ENCODE results near the gene SFRP5.

SFRP5 gene

GRCh38 chr10:97738616-97739015, 33.2 kb downstream of the SFRP5 start:
- Histone ChIP-seq H3K4me2 (ENCODE audit: low read length) (no peak overlapping the region), H3K4me3 (ENCODE audit: low read depth, low read length, poor library complexity, severe bottlenecking) (peak overlapping the region; percentile 98), H3K9me3 (ENCODE audit: low read length) (no peaks in the 10 kb centered on the region), H2AFZ (ENCODE audit: low read length) (no peak overlapping the region), H4K20me1 (ENCODE audit: insufficient read depth, low read length) (no peaks in the 10 kb centered on the region), H3F3A (ENCODE audit: insufficient read depth, low read length) (no peaks in the 10 kb centered on the region), H3K79me2 (ENCODE audit: insufficient read depth, low read length) (peaks cover 8% of the 10 kb centered on the region; the same call in 1 of the 2 replicates), H3K36me3 (ENCODE audit: insufficient read depth, low read length) (peaks cover 20% of the 10 kb centered on the region), H3K4me1 (ENCODE audit: insufficient read depth, low read length, severe bottlenecking) (peaks cover 19% of the 10 kb centered on the region), H3K27me3 (ENCODE audit: insufficient read depth, low read length) (no peaks in the 10 kb centered on the region), H3K27ac (ENCODE audit: low read depth, low read length, poor library complexity, severe bottlenecking) (no peak overlapping the region), H3K9ac (ENCODE audit: low read length) (no peak overlapping the region), H3K9me2 (ENCODE audit: low read depth, low read length) (no peaks in the 10 kb centered on the region)
- no peak for TF ChIP-seq CTCF (IDR thresholded peaks at IDR 0.05; ENCODE audit: low read length)
- no peak for TF ChIP-seq EZH2 (IDR thresholded peaks at IDR 0.05; ENCODE audit: borderline replicate concordance, low read length)

GRCh38 chr10:97737770-97738265, 34.0 kb downstream of the SFRP5 start:
- Histone ChIP-seq H2AFZ (ENCODE audit: low read length) (no peak overlapping the region), H3K4me1 (ENCODE audit: insufficient read depth, low read length, severe bottlenecking) (peaks cover 19% of the 10 kb centered on the region), H3F3A (ENCODE audit: insufficient read depth, low read length) (no peaks in the 10 kb centered on the region), H3K9me3 (ENCODE audit: low read length) (no peaks in the 10 kb centered on the region), H3K9me2 (ENCODE audit: low read depth, low read length) (no peaks in the 10 kb centered on the region), H3K9ac (ENCODE audit: low read length) (peak overlapping the region; percentile 97), H3K27ac (ENCODE audit: low read depth, low read length, poor library complexity, severe bottlenecking) (no peak overlapping the region), H3K4me2 (ENCODE audit: low read length) (peak overlapping the region; percentile 96), H4K20me1 (ENCODE audit: insufficient read depth, low read length) (no peaks in the 10 kb centered on the region), H3K79me2 (ENCODE audit: insufficient read depth, low read length) (peaks cover 8% of the 10 kb centered on the region; the same call in 1 of the 2 replicates), H3K36me3 (ENCODE audit: insufficient read depth, low read length) (peaks cover 13% of the 10 kb centered on the region), H3K4me3 (ENCODE audit: low read depth, low read length, poor library complexity, severe bottlenecking) (peak overlapping the region; percentile 98), H3K27me3 (ENCODE audit: insufficient read depth, low read length) (no peaks in the 10 kb centered on the region)
- TF ChIP-seq CTCF (IDR thresholded peaks at IDR 0.05; ENCODE audit: low read length) = no peak
- TF ChIP-seq EZH2 (IDR thresholded peaks at IDR 0.05; ENCODE audit: borderline replicate concordance, low read length) = no peak

- H3K9me3 ChIP-seq (ENCODE audit: low read length) = no peaks in the 10 kb centered on the region
- H3K4me3 ChIP-seq (ENCODE audit: low read depth, low read length, poor library complexity, severe bottlenecking) = peak within 1 kb of the TSS; percentile 98
- H4K20me1 ChIP-seq (ENCODE audit: insufficient read depth, low read length) = no peaks in the 10 kb centered on the region
- H3K4me2 ChIP-seq (ENCODE audit: low read length) = peak within 1 kb of the TSS; percentile 96
- no peaks in the 10 kb centered on the region for H3F3A ChIP-seq (ENCODE audit: insufficient read depth, low read length)
- H3K9me2 ChIP-seq (ENCODE audit: low read depth, low read length) = no peaks in the 10 kb centered on the region
- peaks cover 8% of the 10 kb centered on the region; the same call in 1 of the 2 replicates for H3K79me2 ChIP-seq (ENCODE audit: insufficient read depth, low read length)
- no peaks in the 10 kb centered on the region for H3K27me3 ChIP-seq (ENCODE audit: insufficient read depth, low read length)
- H3K9ac ChIP-seq (ENCODE audit: low read length) = peak within 1 kb of the TSS; percentile 97
- peak within 1 kb of the TSS; percentile 25 for H3K27ac ChIP-seq (ENCODE audit: low read depth, low read length, poor library complexity, severe bottlenecking)
- no peak for TF ChIP-seq EZH2 (IDR thresholded peaks at IDR 0.05; ENCODE audit: borderline replicate concordance, low read length)
- TF ChIP-seq CTCF (IDR thresholded peaks at IDR 0.05; ENCODE audit: low read length) = no peak
- H3K4me1 ChIP-seq (ENCODE audit: insufficient read depth, low read length, severe bottlenecking) = peaks cover 19% of the 10 kb centered on the region
- peaks cover 13% of the 10 kb centered on the region for H3K36me3 ChIP-seq (ENCODE audit: insufficient read depth, low read length)
- peak within 1 kb of the TSS; percentile 85; the same call in 1 of the 2 replicates for H2AFZ ChIP-seq (ENCODE audit: low read length)
These were observed 34.7 kb downstream of the SFRP5 start, which contains the start of gene ZFYVE27 for GRCh38 chr10:97736902-97737769. ZFYVE27 (plus strand) TSS chr10:97737128; CDS start chr10:97738478, 1,350 bp downstream.
